ENCODE results near the gene SETSIP. TPM values are rescaled to one million over a fixed set of nuclear protein-coding genes. Genes with fewer than 3 reads are reported as not detected.

Gene SETSIP, protein sequence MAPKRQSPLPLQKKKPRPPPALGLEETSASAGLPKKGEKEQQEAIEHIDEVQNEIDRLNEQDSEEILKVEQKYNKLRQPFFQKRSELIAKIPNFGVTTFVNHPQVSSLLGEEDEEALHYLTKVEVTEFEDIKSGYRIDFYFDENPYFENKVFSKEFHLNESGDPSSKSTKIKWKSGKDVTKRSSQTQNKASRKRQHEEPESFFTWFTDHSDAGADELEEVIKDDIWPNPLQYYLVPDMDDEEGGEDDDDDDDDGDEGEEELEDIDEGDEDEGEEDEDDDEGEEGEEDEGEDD
- not detected for total RNA-seq

DNA sequence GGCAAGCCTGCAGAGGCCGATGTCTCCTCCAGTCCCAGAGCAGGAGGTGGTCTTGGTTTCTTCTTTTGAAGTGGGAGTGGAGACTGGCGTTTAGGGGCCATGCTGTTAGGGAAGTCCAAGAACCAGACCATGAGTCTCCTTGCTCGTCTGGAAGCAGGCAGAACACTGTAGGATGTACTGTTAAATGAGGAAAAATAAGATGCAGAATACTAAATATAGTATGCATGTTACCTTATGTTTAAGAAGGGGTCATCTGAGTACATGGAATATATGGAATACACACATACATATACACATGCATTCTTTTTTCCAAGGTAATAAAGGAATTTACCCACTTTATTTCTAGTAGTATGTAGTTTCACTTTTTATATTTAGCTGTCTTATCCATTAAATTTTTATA is at the start of gene SETSIP:
Gene SETSIP (minus strand): TSS at position 101 of the 400 bp plus-strand sequence. CDS start 0 bp downstream, at position 101.
- no peak for DNase-seq (ENCODE audit: low spot score)
- Histone ChIP-seq H3K27me3 (replicated peaks; ENCODE audit: insufficient read depth) (no peaks in the 10 kb centered on the region), H3K4me1 (replicated peaks) (no peaks in the 10 kb centered on the region), H3K9me3 (no peaks in the 10 kb centered on the region), H3K4me3 (no peak within 1 kb of the TSS), H3K27ac (no peak within 1 kb of the TSS), H3K36me3 (no peaks in the 10 kb centered on the region)
- WGBS: 75% methylated on average over 3 of the region's 3 CpGs
- TF ChIP-seq POLR2A (IDR thresholded peaks at IDR 0.05): no peak
- TF ChIP-seq, protein P1, sequence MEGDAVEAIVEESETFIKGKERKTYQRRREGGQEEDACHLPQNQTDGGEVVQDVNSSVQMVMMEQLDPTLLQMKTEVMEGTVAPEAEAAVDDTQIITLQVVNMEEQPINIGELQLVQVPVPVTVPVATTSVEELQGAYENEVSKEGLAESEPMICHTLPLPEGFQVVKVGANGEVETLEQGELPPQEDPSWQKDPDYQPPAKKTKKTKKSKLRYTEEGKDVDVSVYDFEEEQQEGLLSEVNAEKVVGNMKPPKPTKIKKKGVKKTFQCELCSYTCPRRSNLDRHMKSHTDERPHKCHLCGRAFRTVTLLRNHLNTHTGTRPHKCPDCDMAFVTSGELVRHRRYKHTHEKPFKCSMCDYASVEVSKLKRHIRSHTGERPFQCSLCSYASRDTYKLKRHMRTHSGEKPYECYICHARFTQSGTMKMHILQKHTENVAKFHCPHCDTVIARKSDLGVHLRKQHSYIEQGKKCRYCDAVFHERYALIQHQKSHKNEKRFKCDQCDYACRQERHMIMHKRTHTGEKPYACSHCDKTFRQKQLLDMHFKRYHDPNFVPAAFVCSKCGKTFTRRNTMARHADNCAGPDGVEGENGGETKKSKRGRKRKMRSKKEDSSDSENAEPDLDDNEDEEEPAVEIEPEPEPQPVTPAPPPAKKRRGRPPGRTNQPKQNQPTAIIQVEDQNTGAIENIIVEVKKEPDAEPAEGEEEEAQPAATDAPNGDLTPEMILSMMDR (IDR thresholded peaks at IDR 0.05): no peak
- no peak for TF ChIP-seq POLR2AphosphoS5 (IDR thresholded peaks at IDR 0.05)
- intact Hi-C loops (cut with DNase I): no loop called here

DNA sequence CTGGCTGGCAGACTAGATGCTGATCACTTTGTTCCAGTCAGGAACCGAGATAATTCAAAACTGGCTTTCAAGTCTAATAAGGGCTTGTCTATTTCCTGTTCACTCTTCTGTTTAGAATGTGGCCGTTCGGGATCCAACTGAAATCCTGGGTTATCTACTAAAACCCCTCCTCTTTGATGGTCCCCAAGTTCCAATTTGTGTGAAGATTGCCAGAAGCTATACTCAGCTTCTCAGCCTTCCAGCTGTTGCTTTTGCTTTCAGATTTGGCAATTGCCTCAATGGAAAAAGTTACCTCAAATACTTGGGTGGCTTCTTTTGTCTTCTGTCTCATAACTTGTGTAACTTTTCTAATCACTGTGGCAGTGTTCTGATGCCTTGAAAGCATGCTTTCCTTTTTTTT is 48.7 kb upstream of the SETSIP start:
- TF ChIP-seq, protein P1 (IDR thresholded peaks at IDR 0.05): no peak
- TF ChIP-seq POLR2AphosphoS5 (IDR thresholded peaks at IDR 0.05): no peak
- no peak for TF ChIP-seq POLR2A (IDR thresholded peaks at IDR 0.05)
- intact Hi-C loops (cut with DNase I): no loop called here
- no peaks in the 10 kb centered on the region for H3K27me3 ChIP-seq (replicated peaks; ENCODE audit: insufficient read depth)
- DNase-seq (ENCODE audit: low spot score): no peak
- H3K27ac ChIP-seq: no peak overlapping the region
- H3K4me3 ChIP-seq: no peak overlapping the region
- WGBS: 61% methylated on average over 3 of the region's 3 CpGs
- no peaks in the 10 kb centered on the region for H3K9me3 ChIP-seq
- H3K4me1 ChIP-seq (replicated peaks): no peaks in the 10 kb centered on the region
- H3K36me3 ChIP-seq: no peaks in the 10 kb centered on the region

DNA sequence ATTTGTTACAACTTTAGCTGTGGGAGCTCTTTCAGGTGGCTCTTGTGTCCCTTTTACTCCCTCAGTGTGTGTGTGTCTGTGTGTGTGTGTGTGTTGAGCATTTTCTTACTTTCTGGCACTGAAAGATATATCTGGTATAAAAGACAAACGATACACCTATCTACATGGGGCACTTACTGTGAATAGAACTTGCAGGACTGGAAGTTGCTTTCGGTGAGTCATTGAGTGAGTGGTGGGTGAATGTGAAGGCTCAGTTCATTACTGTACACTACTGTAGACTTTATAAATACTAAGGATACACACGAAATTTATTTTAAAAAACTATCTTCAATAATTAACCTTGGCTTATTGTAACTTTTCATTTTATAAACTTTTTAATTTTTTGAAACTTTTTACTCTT is 43.6 kb upstream of the SETSIP start:
- TF ChIP-seq POLR2AphosphoS5 (IDR thresholded peaks at IDR 0.05) (no peak), POLR2A (IDR thresholded peaks at IDR 0.05) (no peak)
- TF ChIP-seq, protein P1 (IDR thresholded peaks at IDR 0.05): no peak
- no peaks in the 10 kb centered on the region for H3K36me3 ChIP-seq
- H3K9me3 ChIP-seq: no peaks in the 10 kb centered on the region
- WGBS: 69% methylated on average over 3 of the region's 3 CpGs
- intact Hi-C loops (cut with DNase I): no loop called here
- H3K4me3 ChIP-seq: no peak overlapping the region
- no peaks in the 10 kb centered on the region for H3K4me1 ChIP-seq (replicated peaks)
- H3K27ac ChIP-seq: no peak overlapping the region
- H3K27me3 ChIP-seq (replicated peaks; ENCODE audit: insufficient read depth): no peaks in the 10 kb centered on the region
- no peak for DNase-seq (ENCODE audit: low spot score)

DNA sequence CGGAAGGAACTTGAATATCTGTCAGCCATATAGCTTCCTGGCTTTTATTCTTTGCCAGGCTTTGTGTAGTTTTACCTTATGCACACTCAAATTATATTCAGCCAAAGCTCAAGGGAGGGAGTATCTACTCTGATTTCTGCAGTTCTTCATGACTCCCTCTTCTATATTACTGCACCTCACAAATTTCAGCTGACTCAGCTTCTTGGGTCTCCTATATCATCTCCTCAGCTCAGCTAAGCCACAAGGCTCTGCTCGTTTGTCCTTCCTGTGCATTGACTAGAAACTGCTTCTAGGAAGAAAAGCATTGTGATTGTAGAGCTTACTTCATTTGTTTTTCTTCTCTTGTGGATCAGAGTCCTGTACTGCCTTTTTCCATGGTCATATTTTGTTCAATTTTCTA is 42.3 kb upstream of the SETSIP start:
- no peak overlapping the region for H3K27ac ChIP-seq
- intact Hi-C loops (cut with DNase I): no loop called here
- H3K27me3 ChIP-seq (replicated peaks; ENCODE audit: insufficient read depth): no peaks in the 10 kb centered on the region
- no peaks in the 10 kb centered on the region for H3K9me3 ChIP-seq
- TF ChIP-seq POLR2AphosphoS5 (IDR thresholded peaks at IDR 0.05): no peak
- no peak for TF ChIP-seq POLR2A (IDR thresholded peaks at IDR 0.05)
- TF ChIP-seq, protein P1 (IDR thresholded peaks at IDR 0.05): no peak
- WGBS: 56% methylated on average over 2 of the region's 2 CpGs
- no peaks in the 10 kb centered on the region for H3K36me3 ChIP-seq
- no peak for DNase-seq (ENCODE audit: low spot score)
- no peaks in the 10 kb centered on the region for H3K4me1 ChIP-seq (replicated peaks)
- H3K4me3 ChIP-seq: no peak overlapping the region

DNA sequence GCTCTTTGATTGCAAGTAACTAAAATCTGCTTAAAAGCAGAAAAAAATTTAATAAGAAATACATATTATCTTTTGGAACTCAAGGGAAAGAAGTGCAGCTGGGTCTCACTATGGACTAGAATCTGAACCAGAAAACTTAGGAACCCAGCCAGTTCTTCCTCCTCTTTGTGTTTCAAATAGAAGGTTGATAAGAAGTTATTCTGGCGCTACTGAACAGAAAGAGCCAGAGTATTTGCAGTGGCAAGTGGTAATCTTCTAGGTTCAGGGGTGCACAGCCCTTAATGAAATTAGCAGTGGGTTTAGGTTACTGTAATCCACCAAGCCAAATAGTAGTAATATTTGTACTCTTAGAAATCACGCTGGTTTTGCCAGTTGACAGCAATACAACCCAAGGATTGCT is 33.4 kb upstream of the SETSIP start:
- no peaks in the 10 kb centered on the region for H3K36me3 ChIP-seq
- intact Hi-C loops (cut with DNase I): no loop called here
- H3K9me3 ChIP-seq: no peaks in the 10 kb centered on the region
- no peak overlapping the region for H3K4me3 ChIP-seq
- TF ChIP-seq POLR2A (IDR thresholded peaks at IDR 0.05) (no peak), POLR2AphosphoS5 (IDR thresholded peaks at IDR 0.05) (no peak)
- TF ChIP-seq, protein P1 (IDR thresholded peaks at IDR 0.05): no peak
- H3K27me3 ChIP-seq (replicated peaks; ENCODE audit: insufficient read depth): no peaks in the 10 kb centered on the region
- H3K4me1 ChIP-seq (replicated peaks): no peaks in the 10 kb centered on the region
- H3K27ac ChIP-seq: no peak overlapping the region
- no peak for DNase-seq (ENCODE audit: low spot score)
- WGBS: 76% methylated on average over 2 of the region's 2 CpGs

All from prostate gland (tissue), 2 donors.